Transverse colon (tissue), 3 donors: ENCODE results near the gene NDE1.

ENCODE experiments used
- CTCF ChIP-seq, 5 experiments: fragments of 200-600 bp in 3 of 5; fragments of 450-650 bp in 2 of 5; sonication (generic) in 3 of 5; IDR thresholded peaks; 1 replicate in 2 of 5; 2 replicates in 3 of 5; pipeline ENCODE4 v1.5.1; 2016 to 2017; ENCODE audit warnings: antibody characterized with exemption in 5 of 5, inconsistent platforms in 3 of 5, mild to moderate bottlenecking in 2 of 5, moderate library complexity in 1 of 5
- POLR2A ChIP-seq: fragments of 450-650 bp; IDR thresholded peaks from one replicate; pipeline ENCODE4 v1.6.1; 2016; ENCODE audit warnings: antibody characterized with exemption, mild to moderate bottlenecking, moderate library complexity

GRCh38 chr16:15741207-15741871 is 91.3 kb downstream of the NDE1 start:
- TF ChIP-seq CTCF (IDR thresholded peaks at IDR 0.05), result no peak
- no peak for TF ChIP-seq POLR2A
